HEK293 (cell line): ENCODE data around the gene STOML1.

Source experiments
- CTCF ChIA-PET: fragments of 350-600 bp; formaldehyde crosslinking; extraction: SDS; loops from one replicate; lab custom pipeline; 2021; ENCODE audit warnings: antibody characterized with exemption; lab: Yijun Ruan, JAX
- POLR2A ChIA-PET: fragments of 300-600 bp; formaldehyde crosslinking; extraction: SDS; loops from one replicate; lab custom pipeline; 2020; ENCODE audit warnings: antibody characterized with exemption, inconsistent platforms; lab: Yijun Ruan, JAX
- H3K27ac ChIP-seq: fragments of 200-500 bp; sonication (Bioruptor generic); 2 replicates; pipeline ENCODE4 v1.5.1; 2014; ENCODE audit warnings: low read depth, low read length, control low read depth, inconsistent platforms; ENCODE audit errors: extremely low read depth
- H3K36me3 ChIP-seq, 2 experiments: fragments of 200-500 bp in 1 of 2; sonication (Bioruptor generic) in 1 of 2; 1 replicate in 1 of 2; 2 replicates in 1 of 2; pipeline ENCODE4 v1.5.1; 2014 to 2017; ENCODE audit warnings: inconsistent platforms in 2 of 2, low read length in 2 of 2; ENCODE audit not compliant: control insufficient read depth in 2 of 2, insufficient read depth in 1 of 2
- H3K4me1 ChIP-seq: fragments of 200-500 bp; sonication (Bioruptor generic); 2 replicates; pipeline ENCODE4 v1.5.1; 2014; ENCODE audit warnings: mild to moderate bottlenecking, low read length, inconsistent platforms; ENCODE audit not compliant: control insufficient read depth, insufficient read depth
- H3K4me3 ChIP-seq: 2 replicates; pipeline ENCODE4 v1.5.1; 2011; ENCODE audit warnings: low read depth, mild to moderate bottlenecking, control low read depth, low read length, moderate library complexity
- H3K9me3 ChIP-seq: fragments of 200-500 bp; sonication (Bioruptor generic); 2 replicates; pipeline ENCODE4 v1.5.1; 2014; ENCODE audit warnings: low read depth, low read length, inconsistent platforms; ENCODE audit not compliant: control insufficient read depth, insufficient read depth
- GLIS2 ChIP-seq: fragments of 450-650 bp; formaldehyde crosslinking; IDR thresholded peaks from 2 replicates; pipeline ENCODE4 v1.5.1; 2016; ENCODE audit warnings: missing biosample characterization, missing genetic modification characterization
- KLF17 ChIP-seq: fragments of 450-650 bp; formaldehyde crosslinking; IDR thresholded peaks from 2 replicates; pipeline ENCODE4 v1.5.1; 2016; ENCODE audit warnings: missing biosample characterization, missing genetic modification characterization
- PRDM10 ChIP-seq: fragments of 450-650 bp; formaldehyde crosslinking; IDR thresholded peaks from 2 replicates; pipeline ENCODE4 v1.5.1; 2016; ENCODE audit warnings: missing biosample characterization, missing genetic modification characterization
- SCRT2 ChIP-seq: fragments of 450-650 bp; formaldehyde crosslinking; IDR thresholded peaks from 2 replicates; pipeline ENCODE4 v1.5.1; 2016; ENCODE audit warnings: missing biosample characterization, missing genetic modification characterization
- SP3 ChIP-seq: fragments of 450-650 bp; formaldehyde crosslinking; IDR thresholded peaks from 2 replicates; pipeline ENCODE4 v1.5.1; 2016; ENCODE audit warnings: missing biosample characterization, missing genetic modification characterization
- TRIM28 ChIP-seq: IDR thresholded peaks from 2 replicates; pipeline ENCODE4 v1.6.1; 2011; ENCODE audit warnings: low read length, control low read depth, borderline replicate concordance
- ZFHX2 ChIP-seq: fragments of 450-650 bp; formaldehyde crosslinking; conservative IDR thresholded peaks from 2 replicates; pipeline ENCODE4 v1.5.1; 2016; ENCODE audit warnings: missing biosample characterization, missing genetic modification characterization
- ZFP37 ChIP-seq: fragments of 450-650 bp; formaldehyde crosslinking; IDR thresholded peaks from 2 replicates; pipeline ENCODE4 v1.5.1; 2016; ENCODE audit warnings: missing biosample characterization, missing genetic modification characterization
- ZNF23 ChIP-seq: fragments of 450-650 bp; formaldehyde crosslinking; IDR thresholded peaks from 2 replicates; pipeline ENCODE4 v1.5.1; 2016; ENCODE audit warnings: missing biosample characterization, missing genetic modification characterization, borderline replicate concordance
- ZNF473 ChIP-seq: fragments of 450-650 bp; formaldehyde crosslinking; IDR thresholded peaks from 2 replicates; pipeline ENCODE4 v1.5.1; 2017; ENCODE audit warnings: missing biosample characterization, missing genetic modification characterization
- ZNF544 ChIP-seq: fragments of 450-650 bp; formaldehyde crosslinking; IDR thresholded peaks from 2 replicates; pipeline ENCODE4 v1.5.0; 2017; ENCODE audit warnings: missing biosample characterization, missing genetic modification characterization
- ZNF571 ChIP-seq: fragments of 450-650 bp; formaldehyde crosslinking; IDR thresholded peaks from 2 replicates; pipeline ENCODE4 v1.5.0; 2017; ENCODE audit warnings: missing biosample characterization, missing genetic modification characterization
- ZNF585B ChIP-seq: fragments of 450-650 bp; formaldehyde crosslinking; IDR thresholded peaks from 2 replicates; pipeline ENCODE4 v1.5.1; 2016; ENCODE audit warnings: missing biosample characterization, missing genetic modification characterization
- ZNF621 ChIP-seq: fragments of 450-650 bp; formaldehyde crosslinking; IDR thresholded peaks from 2 replicates; pipeline ENCODE4 v1.5.1; 2017; ENCODE audit warnings: missing biosample characterization, missing genetic modification characterization
- ZNF623 ChIP-seq: fragments of 450-650 bp; formaldehyde crosslinking; IDR thresholded peaks from 2 replicates; pipeline ENCODE4 v1.5.1; 2016; ENCODE audit warnings: missing biosample characterization, missing genetic modification characterization
- ZNF654 ChIP-seq: fragments of 450-650 bp; formaldehyde crosslinking; IDR thresholded peaks from 2 replicates; pipeline ENCODE4 v1.5.1; 2016; ENCODE audit warnings: low read depth, missing biosample characterization, missing genetic modification characterization
- ZNF660 ChIP-seq: fragments of 450-650 bp; IDR thresholded peaks from 2 replicates; pipeline ENCODE4 v1.5.1; 2018; ENCODE audit warnings: missing biosample characterization, mild to moderate bottlenecking, missing genetic modification characterization

The STOML1 gene

GRCh38 chr15:74008901-74009300 is 16.8 kb upstream of the STOML1 start:
- H3K36me3 ChIP-seq: peaks cover 16 to 28% of the 10 kb centered on the region in 2 experiments
- H3K4me1 ChIP-seq: no peaks in the 10 kb centered on the region
- H3K4me3 ChIP-seq: no peak overlapping the region
- H3K27ac ChIP-seq: no peak overlapping the region
- TF ChIP-seq ZNF585B (tag by site-specific recombination) (no peak), ZFHX2 (tag by site-specific recombination) (no peak), ZNF571 (no peak), ZNF473 (no peak), ZNF623 (tag by site-specific recombination) (no peak), GLIS2 (tag by site-specific recombination) (no peak), SP3 (tag by site-specific recombination) (no peak), SCRT2 (tag by site-specific recombination) (no peak)
- TF ChIP-seq, all 188 proteins: peak for 0
- CTCF ChIA-PET: interaction anchor here (1.8 kb wide), 1 partner anchor 28 kb away, joined by 4 read pairs; no protein-coding TSS in a partner anchor
- POLR2A ChIA-PET: no interaction called here
- H3K9me3 ChIP-seq: no peaks in the 10 kb centered on the region

- TF ChIP-seq ZNF654 (no peak), TRIM28 (no peak), PRDM10 (tag by site-specific recombination) (no peak), ZNF660 (tag by site-specific recombination) (no peak), ZNF621 (tag by site-specific recombination) (no peak), ZNF544 (tag by site-specific recombination) (no peak), ZNF23 (no peak), KLF17 (tag by site-specific recombination) (no peak), ZFP37 (tag by site-specific recombination) (no peak), ZNF473 (no peak), ZNF623 (tag by site-specific recombination) (no peak)
- CTCF ChIA-PET: interaction anchor here (0.7 to 3.1 kb wide), 5 partner anchors 27 to 296 kb away, joined by 3 to 10 read pairs (median 4); no protein-coding TSS in a partner anchor
- Histone ChIP-seq H3K9me3 (no peaks in the 10 kb centered on the region), H3K4me3 (no peak overlapping the region), H3K27ac (no peak overlapping the region), H3K36me3 (peaks cover 25 to 33% of the 10 kb centered on the region in 2 experiments), H3K4me1 (no peaks in the 10 kb centered on the region)
- POLR2A ChIA-PET: interaction anchor here (3.1 kb wide), 1 partner anchor 14 kb away, joined by 13 read pairs; the partner anchor contains the start of gene PML
Measured at GRCh38 chr15:74007820-74008371, 15.8 kb upstream of the STOML1 start.
